Right lobe of liver (tissue), 6 donors: ENCODE measurements around the gene MIEN1. TPM values are rescaled to one million over a fixed set of nuclear protein-coding genes. Genes with fewer than 3 reads are reported as not detected.

ENCODE experiments used
- ATAC-seq, 4 donors: fragments of 200-7000 bp; cut with Tn5 transposase; one replicate each; pipeline ENCODE4 v1.9.1; 2020; ENCODE audit warnings: mild to moderate bottlenecking in 4 of 4, moderate library complexity in 4 of 4
- DNase-seq, 3 donors: peaks; one replicate each; pipeline ENCODE4 v3.0.0-alpha.2; 2020
- H3K27ac ChIP-seq, 3 donors: fragments of 200-600 bp; one replicate each; pipeline ENCODE4 v1.8.0; 2022
- H3K27me3 ChIP-seq, 2 donors: fragments of 200-600 bp; one replicate each; pipeline ENCODE4 v1.8.0; 2022
- H3K36me3 ChIP-seq, 4 donors: fragments of 200-600 bp; sonication (generic) in 1 of 4; one replicate each; pipeline versions ENCODE4 v1.5.1 to v1.8.0; 2017 to 2022; ENCODE audit warnings: control low read depth in 1 of 4
- H3K4me1 ChIP-seq, 4 donors: fragments of 200-600 bp; sonication (generic) in 1 of 4; one replicate each; pipeline versions ENCODE4 v1.5.1 to v1.8.0; 2017 to 2022; ENCODE audit warnings: control low read depth in 1 of 4
- H3K4me3 ChIP-seq, 3 donors: fragments of 200-600 bp; one replicate each; pipeline ENCODE4 v1.8.0; 2022
- H3K9me3 ChIP-seq, 4 donors: fragments of 200-600 bp; sonication (generic) in 1 of 4; one replicate each; pipeline versions ENCODE4 v1.5.1 to v1.8.0; 2017 to 2022; ENCODE audit warnings: control low read depth in 1 of 4
- POLR2A ChIP-seq: fragments of 450-650 bp; IDR thresholded peaks from one replicate; pipeline ENCODE4 v1.6.1; 2017; ENCODE audit warnings: antibody characterized with exemption, mild to moderate bottlenecking
- WGBS: methylation state at CpG from one replicate; pipeline ENCODE4 v1.1.6; 2018; ENCODE audit warnings: low coverage, low lambda C conversion rate; ENCODE audit not compliant: insufficient coverage; ENCODE audit errors: missing lambda C conversion rate; 5-methylcytosine and 5-hydroxymethylcytosine counted together
- intact Hi-C, 2 donors: fragments of 100-400 bp; cut with DNase I; formaldehyde crosslinking; loops; one replicate each; pipeline versions ENCODE4 v1.11.2 to v1.14.1; 2022
- microRNA-seq, 2 donors: library from miRNA; unstranded; fragments of <30 nt; microRNA quantifications; one replicate each; pipeline ENCODE4, GENCODE V29; 2019 to 2020
- small RNA-seq, 2 experiments: library from RNA; depleted of rRNA; stranded (forward); fragments of <200 nt; gene quantifications; one replicate each; pipeline ENCODE3, GENCODE V24; 2016
- total RNA-seq, 6 experiments: library from RNA; depleted of rRNA in 2 of 6; stranded (reverse); fragments of >200 nt in 2 of 6; fragmentation: NEBNext Ultra II Directional in 3 of 6; extraction: Animal tissue kit (Norgen Biotek cat#: 25700) in 3 of 6; gene quantifications; one replicate each; pipeline versions ENCODE4 v1.1.0 to v1.2.4, GENCODE V29; 2016 to 2023
- TF ChIP-seq, protein P1 (sequence below), 4 donors: fragments of 200-600 bp in 3 of 4; fragments of 450-650 bp in 1 of 4; IDR thresholded peaks; one replicate each; pipeline versions ENCODE4 v1.5.1 to v1.8.0; 2016 to 2022; ENCODE audit warnings: antibody characterized with exemption in 4 of 4, mild to moderate bottlenecking in 2 of 4
- donor health status: DM: no; HTN: yes; CAD: no.
- donor health status: DM: no; HTN: no; CAD: no.
- donor health status: DM: no; HTN: no; CAD: no.
- donor health status: DM: no; HTN: yes; CAD: no.
- donor health status: DM: no; HTN: yes; CAD: no.

MIEN1 gene
- total RNA-seq, 6 experiments from 2014 or later: 23.1 to 61.6 (median 29.0) TPM

DNA sequence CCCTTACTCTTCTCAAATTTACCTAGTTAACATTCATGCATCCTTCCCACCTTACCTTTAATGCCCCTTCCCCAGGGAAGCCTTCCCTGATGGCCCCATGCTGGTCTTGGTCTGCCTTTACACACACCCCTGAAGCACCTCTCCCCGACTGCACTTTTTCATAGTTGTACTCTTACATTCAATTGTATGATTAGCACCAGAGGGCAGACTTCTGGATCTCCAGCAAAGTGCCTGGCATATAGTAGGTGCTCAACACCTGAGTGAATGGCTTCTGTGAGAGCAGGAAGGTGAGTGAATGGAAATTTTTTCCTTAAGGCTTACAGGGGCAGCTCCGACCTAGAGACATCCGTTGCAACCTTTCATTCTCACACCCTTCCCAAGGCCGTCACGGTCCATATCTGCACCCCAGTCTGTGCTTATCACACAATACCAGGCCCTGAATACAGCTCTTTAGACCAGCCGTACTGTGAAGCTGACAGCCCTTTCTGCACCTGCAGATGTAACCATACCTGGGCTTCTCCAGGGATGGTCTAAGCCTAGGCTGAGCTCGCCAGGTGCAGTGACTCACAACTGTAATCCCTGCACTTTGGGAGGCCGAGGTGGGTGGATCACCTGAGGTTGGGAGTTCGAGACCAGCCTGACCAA, 46.9 kb downstream of the MIEN1 start:
- WGBS: 98% methylated on average over 5 of the region's 9 CpGs
- no peaks in the 10 kb centered on the region for H3K27me3 ChIP-seq
- H3K4me1 ChIP-seq: peaks cover 0 to 10% (median 0%) of the 10 kb centered on the region in 4 donors
- no peak overlapping the region for H3K27ac ChIP-seq
- no peaks in the 10 kb centered on the region for H3K36me3 ChIP-seq
- no peak for ATAC-seq
- H3K4me3 ChIP-seq: no peak overlapping the region
- H3K9me3 ChIP-seq: no peaks in the 10 kb centered on the region
- intact Hi-C loops: no loop called here
- DNase-seq: no peak
- TF ChIP-seq, protein P1, sequence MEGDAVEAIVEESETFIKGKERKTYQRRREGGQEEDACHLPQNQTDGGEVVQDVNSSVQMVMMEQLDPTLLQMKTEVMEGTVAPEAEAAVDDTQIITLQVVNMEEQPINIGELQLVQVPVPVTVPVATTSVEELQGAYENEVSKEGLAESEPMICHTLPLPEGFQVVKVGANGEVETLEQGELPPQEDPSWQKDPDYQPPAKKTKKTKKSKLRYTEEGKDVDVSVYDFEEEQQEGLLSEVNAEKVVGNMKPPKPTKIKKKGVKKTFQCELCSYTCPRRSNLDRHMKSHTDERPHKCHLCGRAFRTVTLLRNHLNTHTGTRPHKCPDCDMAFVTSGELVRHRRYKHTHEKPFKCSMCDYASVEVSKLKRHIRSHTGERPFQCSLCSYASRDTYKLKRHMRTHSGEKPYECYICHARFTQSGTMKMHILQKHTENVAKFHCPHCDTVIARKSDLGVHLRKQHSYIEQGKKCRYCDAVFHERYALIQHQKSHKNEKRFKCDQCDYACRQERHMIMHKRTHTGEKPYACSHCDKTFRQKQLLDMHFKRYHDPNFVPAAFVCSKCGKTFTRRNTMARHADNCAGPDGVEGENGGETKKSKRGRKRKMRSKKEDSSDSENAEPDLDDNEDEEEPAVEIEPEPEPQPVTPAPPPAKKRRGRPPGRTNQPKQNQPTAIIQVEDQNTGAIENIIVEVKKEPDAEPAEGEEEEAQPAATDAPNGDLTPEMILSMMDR (IDR thresholded peaks at IDR 0.05): no peak
- no peak for TF ChIP-seq POLR2A

DNA sequence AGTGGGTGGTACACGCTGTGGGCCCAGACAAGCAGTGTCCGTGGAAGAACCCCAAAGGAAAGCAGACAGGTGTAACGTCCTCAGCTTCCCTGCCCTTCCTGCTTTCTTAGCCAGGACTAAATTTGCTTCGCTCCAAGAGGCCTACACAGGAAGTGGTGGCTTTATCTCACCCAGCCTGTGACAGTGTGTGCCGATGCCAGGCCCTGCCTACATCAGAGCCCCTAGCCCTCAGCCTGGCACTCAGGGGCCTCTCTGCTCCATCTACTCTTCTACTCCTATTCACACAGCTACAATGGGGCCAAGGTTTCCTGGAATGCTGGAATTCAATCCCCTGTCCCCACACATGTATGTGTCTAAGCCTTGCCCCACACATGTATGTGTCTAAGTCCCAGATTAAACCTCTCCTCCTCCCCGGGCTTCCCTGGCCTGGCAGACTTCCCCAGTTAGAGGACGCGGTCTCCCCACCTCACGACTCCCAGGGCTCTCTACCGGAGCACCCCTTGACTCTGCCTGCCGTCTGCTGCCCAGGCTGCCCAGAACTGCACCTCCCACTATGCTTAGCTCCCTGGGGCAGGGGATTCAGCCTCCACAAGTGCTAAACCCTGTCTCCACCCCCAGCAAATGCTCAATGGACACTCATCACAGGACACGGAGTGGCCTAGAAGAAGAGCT, 50.7 kb downstream of the MIEN1 start:
- peak in 2 of 3 donors; percentile 14 to 49 for DNase-seq
- no peaks in the 10 kb centered on the region for H3K36me3 ChIP-seq
- H3K4me3 ChIP-seq: no peak overlapping the region
- H3K27ac ChIP-seq: no peak overlapping the region
- H3K27me3 ChIP-seq: no peaks in the 10 kb centered on the region
- peak in 2 of 4 donors; percentile 17 to 19 for ATAC-seq
- TF ChIP-seq, protein P1 (IDR thresholded peaks at IDR 0.05): no peak
- no peak for TF ChIP-seq POLR2A
- intact Hi-C loops: loop anchor here in 1 of 2 donors (10.0 kb wide), 1 partner anchor 55 kb away; the partner anchor contains the start of gene PPP1R1B
- H3K4me1 ChIP-seq: no peaks in the 10 kb centered on the region
- no peaks in the 10 kb centered on the region for H3K9me3 ChIP-seq
- WGBS: 30% methylated on average over 2 of the region's 12 CpGs

Small RNA genes lying within 50 kb of the gene (microRNA-seq; reads per million reads assigned to microRNA genes)
- 0 to 0.58 reads per million in 2 donors for gene MIR4728

Small RNA genes lying within 50 kb of the gene (small RNA-seq; reads per million reads assigned to genes)
- 0 to 0.26 reads per million in 2 experiments for gene MIR4728

Other genes starting within 250 kb of the MIEN1 start
- gene NEUROD2, start 122.6 kb downstream of the MIEN1 start, total RNA-seq: not detected
- under 1 TPM in 1 of 6 experiments, not detected in 5; 0.46 TPM for gene PPP1R1B, start 103.6 kb downstream of the MIEN1 start, total RNA-seq
- 10 to 100 TPM; 24.3 to 49.8 (median 28.0) TPM for gene STARD3, start 93.4 kb downstream of the MIEN1 start, total RNA-seq
- 1 to 10 TPM in 4 of 6 experiments, under 1 TPM in 2; 0.49 to 4.3 (median 1.1) TPM for gene TCAP, start 65.2 kb downstream of the MIEN1 start, total RNA-seq
- under 1 TPM in 2 of 6 experiments, not detected in 4; 0.37 TPM for gene PNMT, start 62.1 kb downstream of the MIEN1 start, total RNA-seq
- 10 to 100 TPM in 5 of 6 experiments, 1 to 10 TPM in 1; 9.7 to 25.7 (median 18.3) TPM for gene PGAP3, start 42.5 kb downstream of the MIEN1 start, total RNA-seq
- gene ERBB2, start 30.5 kb downstream of the MIEN1 start, total RNA-seq: 10 to 100 TPM in 5 of 6 experiments, 1 to 10 TPM in 1; 8.9 to 40.4 (median 26.2) TPM
- 10 to 100 TPM in 2 of 6 experiments, 1 to 10 TPM in 4; 2.1 to 10.9 (median 7.5) TPM for gene GRB7, start 7.4 kb upstream of the MIEN1 start, total RNA-seq
- 1 to 10 TPM in 3 of 6 experiments, under 1 TPM in 3; 0.22 to 1.9 (median 0.92) TPM for gene IKZF3, start 133.8 kb upstream of the MIEN1 start, total RNA-seq
- gene ZPBP2, start 137.7 kb upstream of the MIEN1 start, total RNA-seq: not detected
- gene GSDMB, start 188.1 kb upstream of the MIEN1 start, total RNA-seq: 10 to 100 TPM in 3 of 6 experiments, 1 to 10 TPM in 3; 4.7 to 40.8 (median 18.8) TPM
- 100 to 1,000 TPM; 105 to 174 (median 128) TPM for gene ORMDL3, start 197.1 kb upstream of the MIEN1 start, total RNA-seq
- gene LRRC3C, start 197.2 kb upstream of the MIEN1 start, total RNA-seq: not detected
- under 1 TPM in 2 of 6 experiments, not detected in 4; 0.42 to 0.99 TPM for gene GSDMA, start 232.5 kb upstream of the MIEN1 start, total RNA-seq